Prostate gland (tissue), 2 donors: ENCODE data around the gene CCDC73.

Experiments used
- CTCF ChIP-seq, 4 experiments: fragments of 200-600 bp in 2 of 4; fragments of 450-650 bp in 2 of 4; sonication (generic) in 2 of 4; IDR thresholded peaks; 1 replicate in 3 of 4; 2 replicates in 1 of 4; pipeline ENCODE4 v1.5.1; 2016 to 2019; ENCODE audit warnings: antibody characterized with exemption in 4 of 4, mild to moderate bottlenecking in 2 of 4, moderate library complexity in 2 of 4
- POLR2A ChIP-seq: fragments of 450-650 bp; IDR thresholded peaks from one replicate; pipeline ENCODE4 v1.6.1; 2016; ENCODE audit warnings: antibody characterized with exemption, mild to moderate bottlenecking
- POLR2AphosphoS5 ChIP-seq: sonication (generic); formaldehyde crosslinking; IDR thresholded peaks from one replicate; pipeline ENCODE4 v1.6.1; 2017; ENCODE audit warnings: antibody characterized with exemption

- TF ChIP-seq CTCF (IDR thresholded peaks at IDR 0.05) = no peak
- peak; percentile 48 for TF ChIP-seq POLR2A
- TF ChIP-seq POLR2AphosphoS5 = peak; percentile 93
Observed at GRCh38 chr11:32583459-32584271, 210.8 kb downstream of the CCDC73 start, which contains the start of gene EIF3M.
